ENCODE data around the gene SH3BGRL3.

The SH3BGRL3 gene

GRCh38 chr1:26315874-26316850 is 36.3 kb downstream of the SH3BGRL3 start:
- Histone ChIP-seq H3K27me3 (ENCODE audit: insufficient read depth, poor library complexity, severe bottlenecking) (no peaks in the 10 kb centered on the region), H3K27ac (ENCODE audit: poor library complexity, severe bottlenecking) (no peak overlapping the region), H3K4me1 (ENCODE audit: insufficient read depth, poor library complexity, severe bottlenecking) (no peaks in the 10 kb centered on the region), H3K9me3 (ENCODE audit: severe bottlenecking) (no peaks in the 10 kb centered on the region), H3K36me3 (ENCODE audit: low read depth) (peaks cover under 1% of the 10 kb centered on the region; the same call in 1 of the 2 replicates), H3K4me3 (ENCODE audit: severe bottlenecking) (no peak overlapping the region)
- no peak for DNase-seq (ENCODE audit: low spot score)
- no peak for ATAC-seq (ENCODE audit: low read depth)
- TF ChIP-seq CTCF (IDR thresholded peaks at IDR 0.05; ENCODE audit: poor library complexity, severe bottlenecking) = no peak

GRCh38 chr1:26317146-26317545 is 37.3 kb downstream of the SH3BGRL3 start:
- peaks cover 10% of the 10 kb centered on the region for H3K36me3 ChIP-seq (ENCODE audit: low read depth)
- TF ChIP-seq CTCF (IDR thresholded peaks at IDR 0.05; ENCODE audit: poor library complexity, severe bottlenecking) = no peak
- no peaks in the 10 kb centered on the region for H3K27me3 ChIP-seq (ENCODE audit: insufficient read depth, poor library complexity, severe bottlenecking)
- no peaks in the 10 kb centered on the region for H3K4me1 ChIP-seq (ENCODE audit: insufficient read depth, poor library complexity, severe bottlenecking)
- no peak overlapping the region for H3K27ac ChIP-seq (ENCODE audit: poor library complexity, severe bottlenecking)
- DNase-seq (ENCODE audit: low spot score) (no peak), ATAC-seq (ENCODE audit: low read depth) (no peak)
- no peaks in the 10 kb centered on the region for H3K9me3 ChIP-seq (ENCODE audit: severe bottlenecking)
- H3K4me3 ChIP-seq (ENCODE audit: severe bottlenecking) = no peak overlapping the region

- Histone ChIP-seq H3K4me1 (ENCODE audit: insufficient read depth, poor library complexity, severe bottlenecking) (no peaks in the 10 kb centered on the region), H3K27me3 (ENCODE audit: insufficient read depth, poor library complexity, severe bottlenecking) (no peaks in the 10 kb centered on the region), H3K9me3 (ENCODE audit: severe bottlenecking) (no peaks in the 10 kb centered on the region), H3K4me3 (ENCODE audit: severe bottlenecking) (no peak within 1 kb of the TSS), H3K27ac (ENCODE audit: poor library complexity, severe bottlenecking) (no peak within 1 kb of the TSS), H3K36me3 (ENCODE audit: low read depth) (peaks cover 17% of the 10 kb centered on the region)
- DNase-seq (ENCODE audit: low spot score) = no peak
- TF ChIP-seq CTCF (IDR thresholded peaks at IDR 0.05; ENCODE audit: poor library complexity, severe bottlenecking) = no peak
- no peak for ATAC-seq (ENCODE audit: low read depth)
Measured at GRCh38 chr1:26317612-26318337, 37.9 kb downstream of the SH3BGRL3 start, which contains the start of gene CD52. TSS of gene CD52 (plus strand) at chr1:26317958. CDS start at chr1:26318018, 60 bp downstream.

- H3K36me3 ChIP-seq (ENCODE audit: low read depth) = peaks cover 24% of the 10 kb centered on the region
Measured at GRCh38 chr1:26318338-26319064, 38.6 kb downstream of the SH3BGRL3 start.

More at GRCh38 chr1:26318338-26319064, 38.6 kb downstream of the SH3BGRL3 start:
- no peak for TF ChIP-seq CTCF (IDR thresholded peaks at IDR 0.05; ENCODE audit: poor library complexity, severe bottlenecking)
- H3K27me3 ChIP-seq (ENCODE audit: insufficient read depth, poor library complexity, severe bottlenecking) = no peaks in the 10 kb centered on the region
- no peaks in the 10 kb centered on the region for H3K9me3 ChIP-seq (ENCODE audit: severe bottlenecking)
- no peak overlapping the region for H3K4me3 ChIP-seq (ENCODE audit: severe bottlenecking)
- H3K4me1 ChIP-seq (ENCODE audit: insufficient read depth, poor library complexity, severe bottlenecking) = no peaks in the 10 kb centered on the region
- no peak overlapping the region for H3K27ac ChIP-seq (ENCODE audit: poor library complexity, severe bottlenecking)
- no peak for DNase-seq (ENCODE audit: low spot score)
- no peak for ATAC-seq (ENCODE audit: low read depth)
